Stomach smooth muscle (tissue), 2 donors: ENCODE results near the gene SLC8A3.

Experiments used
- H3K27ac ChIP-seq: one replicate; pipeline ENCODE4 v1.7.0; 2013; ENCODE audit warnings: mild to moderate bottlenecking, low read length, inconsistent platforms
- H3K27me3 ChIP-seq, 2 donors: one replicate each; pipeline ENCODE4 v1.7.0; 2013; ENCODE audit warnings: low read length in 2 of 2; ENCODE audit not compliant: insufficient read depth in 2 of 2, control insufficient read depth in 1 of 2
- H3K36me3 ChIP-seq, 2 donors: one replicate each; pipeline ENCODE4 v1.7.0; 2013; ENCODE audit warnings: low read length in 2 of 2; ENCODE audit not compliant: control insufficient read depth in 2 of 2, insufficient read depth in 2 of 2
- H3K4me1 ChIP-seq: one replicate; pipeline ENCODE4 v1.7.0; 2013; ENCODE audit warnings: low read length; ENCODE audit not compliant: control insufficient read depth, insufficient read depth
- H3K4me3 ChIP-seq, 2 donors: one replicate each; pipeline ENCODE4 v1.7.0; 2013; ENCODE audit warnings: low read length in 2 of 2
- H3K9ac ChIP-seq, 2 donors: one replicate each; pipeline ENCODE4 v1.7.0; 2013; ENCODE audit warnings: low read length in 2 of 2, mild to moderate bottlenecking in 1 of 2
- H3K9me3 ChIP-seq, 2 donors: one replicate each; pipeline ENCODE4 v1.7.0; 2013; ENCODE audit warnings: low read length in 2 of 2; ENCODE audit not compliant: control insufficient read depth in 2 of 2
- donor health status: healthy.
- donor health status: Pancreatic carcinoma.

Gene SLC8A3

DNA sequence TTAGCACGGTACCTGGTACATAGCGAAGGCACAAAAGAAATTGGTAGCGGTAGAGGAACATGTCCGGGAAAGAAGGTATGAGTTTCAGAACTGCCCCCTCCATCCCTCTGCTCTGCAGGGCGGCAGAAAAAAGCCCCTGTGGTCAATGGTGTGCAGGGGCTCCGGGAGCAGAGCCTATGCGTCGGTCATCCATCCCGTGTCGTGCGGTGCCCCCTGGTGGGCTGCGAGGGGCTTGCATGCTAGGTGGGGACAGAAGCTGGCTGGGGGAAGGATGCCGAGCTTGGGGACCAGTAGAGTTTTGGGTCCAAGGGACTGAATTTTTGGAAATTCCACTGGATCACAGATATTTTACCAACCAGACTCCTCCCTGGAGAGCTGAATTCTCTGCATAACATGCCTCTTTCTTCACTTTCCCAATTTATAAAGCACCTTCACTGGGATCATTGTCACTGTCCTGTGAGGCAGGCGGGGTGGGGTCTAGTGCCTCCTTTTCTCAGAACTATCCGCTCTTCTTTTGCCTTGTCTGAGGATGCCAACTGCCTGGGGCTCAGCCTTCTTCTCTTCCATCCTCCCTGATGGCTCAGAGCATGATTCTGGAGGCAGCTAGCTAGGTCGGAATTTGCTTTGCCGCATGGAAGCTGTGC, 160.8 kb downstream of the SLC8A3 start:
- no peak overlapping the region for H3K9ac ChIP-seq
- H3K36me3 ChIP-seq = no peaks in the 10 kb centered on the region
- peaks cover 4% of the 10 kb centered on the region in 2 donors for H3K27me3 ChIP-seq
- no peak overlapping the region for H3K27ac ChIP-seq
- no peaks in the 10 kb centered on the region for H3K9me3 ChIP-seq
- H3K4me3 ChIP-seq = no peak overlapping the region
- H3K4me1 ChIP-seq = no peaks in the 10 kb centered on the region

DNA sequence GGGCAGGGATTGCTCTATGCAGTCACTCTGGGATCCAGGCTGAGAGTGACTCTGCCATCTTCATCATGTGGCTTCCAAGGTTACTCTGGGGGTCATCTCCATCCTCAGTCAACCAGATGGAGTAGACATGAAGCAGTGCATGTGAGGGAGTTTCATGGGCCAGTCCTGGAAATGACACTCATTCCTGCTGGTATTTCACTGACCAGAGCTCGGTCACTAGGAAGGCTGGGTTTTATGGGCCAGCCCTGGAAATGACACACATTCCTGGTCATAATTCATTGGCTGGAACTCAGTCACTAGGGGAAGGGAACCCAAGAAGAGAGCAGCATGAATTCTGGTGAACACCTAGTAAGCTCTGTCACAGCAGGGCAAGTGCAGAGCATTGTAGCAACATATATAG, 164.9 kb downstream of the SLC8A3 start:
- H3K9me3 ChIP-seq = no peaks in the 10 kb centered on the region
- no peak overlapping the region for H3K27ac ChIP-seq
- no peak overlapping the region for H3K4me3 ChIP-seq
- H3K36me3 ChIP-seq = no peaks in the 10 kb centered on the region
- peaks cover 2 to 4% of the 10 kb centered on the region in 2 donors for H3K27me3 ChIP-seq
- H3K4me1 ChIP-seq = peaks cover 2% of the 10 kb centered on the region
- no peak overlapping the region for H3K9ac ChIP-seq

DNA sequence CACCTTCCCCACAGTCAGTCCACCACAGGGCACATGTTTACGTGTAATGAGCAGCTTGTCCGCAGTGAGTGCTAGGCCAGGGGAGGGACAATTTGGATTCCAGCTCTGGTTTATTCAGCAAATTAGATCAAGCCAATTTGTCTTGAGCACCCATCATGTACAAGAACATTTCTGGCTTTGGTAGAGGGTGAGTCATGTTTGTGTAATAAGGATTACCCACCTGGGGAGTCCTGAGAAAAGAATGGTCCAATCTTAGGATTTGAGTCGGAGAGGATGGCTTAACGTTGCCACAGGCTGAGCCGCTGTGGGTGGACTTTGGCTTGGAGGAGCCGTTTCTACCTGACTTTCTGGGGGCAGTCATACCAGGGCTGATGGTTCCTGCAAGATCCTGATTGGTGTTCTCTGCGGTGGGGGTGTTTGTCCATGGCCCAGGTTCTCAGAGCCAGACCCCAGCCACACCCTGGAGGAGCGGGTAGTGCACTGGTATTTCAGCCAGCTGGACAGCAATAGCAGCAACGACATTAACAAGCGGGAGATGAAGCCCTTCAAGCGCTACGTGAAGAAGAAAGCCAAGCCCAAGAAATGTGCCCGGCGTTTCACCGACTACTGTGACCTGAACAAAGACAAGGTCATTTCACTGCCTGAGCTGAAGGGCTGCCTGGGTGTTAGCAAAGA, 165.8 kb downstream of the SLC8A3 start:
- Histone ChIP-seq H3K9ac (no peak overlapping the region), H3K4me3 (no peak overlapping the region), H3K27ac (no peak overlapping the region), H3K36me3 (no peaks in the 10 kb centered on the region), H3K9me3 (no peaks in the 10 kb centered on the region), H3K4me1 (peaks cover 6% of the 10 kb centered on the region), H3K27me3 (no peaks in the 10 kb centered on the region)

DNA sequence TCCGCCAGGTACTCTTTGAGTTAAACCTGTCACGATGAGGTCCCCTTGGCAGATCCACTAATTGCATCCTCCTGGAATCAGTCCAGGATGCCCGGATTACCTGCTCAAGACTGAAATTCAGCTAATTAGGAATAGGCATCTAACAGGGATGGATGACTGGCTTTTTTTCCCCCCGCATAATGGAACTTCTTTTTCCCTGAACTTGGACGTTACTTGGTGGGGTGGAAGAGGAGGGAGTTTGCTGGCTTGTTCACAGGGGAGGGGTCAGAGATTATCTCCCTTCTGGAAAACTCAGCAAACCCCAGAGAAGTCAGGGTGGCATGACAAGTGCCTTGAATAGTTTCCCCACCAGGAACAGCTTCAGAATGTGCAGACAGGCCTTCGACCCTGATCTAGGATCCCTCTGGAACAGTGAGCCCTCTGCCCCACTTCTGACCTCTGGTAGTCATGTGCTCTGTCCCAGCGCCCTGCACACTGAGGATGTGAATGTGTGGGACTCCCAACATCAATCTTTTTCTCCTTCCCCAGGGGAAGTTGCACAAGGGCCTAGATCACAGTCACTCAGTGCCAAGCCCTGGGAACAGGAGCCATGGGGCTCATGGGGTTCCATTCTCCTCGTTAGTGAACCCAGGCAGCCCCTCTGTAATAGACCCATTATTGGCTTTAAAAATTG, 167.1 kb downstream of the SLC8A3 start:
- Histone ChIP-seq H3K36me3 (no peaks in the 10 kb centered on the region), H3K4me3 (no peak overlapping the region), H3K9ac (no peak overlapping the region), H3K27me3 (no peaks in the 10 kb centered on the region), H3K27ac (no peak overlapping the region), H3K9me3 (no peaks in the 10 kb centered on the region), H3K4me1 (peaks cover 6% of the 10 kb centered on the region)

DNA sequence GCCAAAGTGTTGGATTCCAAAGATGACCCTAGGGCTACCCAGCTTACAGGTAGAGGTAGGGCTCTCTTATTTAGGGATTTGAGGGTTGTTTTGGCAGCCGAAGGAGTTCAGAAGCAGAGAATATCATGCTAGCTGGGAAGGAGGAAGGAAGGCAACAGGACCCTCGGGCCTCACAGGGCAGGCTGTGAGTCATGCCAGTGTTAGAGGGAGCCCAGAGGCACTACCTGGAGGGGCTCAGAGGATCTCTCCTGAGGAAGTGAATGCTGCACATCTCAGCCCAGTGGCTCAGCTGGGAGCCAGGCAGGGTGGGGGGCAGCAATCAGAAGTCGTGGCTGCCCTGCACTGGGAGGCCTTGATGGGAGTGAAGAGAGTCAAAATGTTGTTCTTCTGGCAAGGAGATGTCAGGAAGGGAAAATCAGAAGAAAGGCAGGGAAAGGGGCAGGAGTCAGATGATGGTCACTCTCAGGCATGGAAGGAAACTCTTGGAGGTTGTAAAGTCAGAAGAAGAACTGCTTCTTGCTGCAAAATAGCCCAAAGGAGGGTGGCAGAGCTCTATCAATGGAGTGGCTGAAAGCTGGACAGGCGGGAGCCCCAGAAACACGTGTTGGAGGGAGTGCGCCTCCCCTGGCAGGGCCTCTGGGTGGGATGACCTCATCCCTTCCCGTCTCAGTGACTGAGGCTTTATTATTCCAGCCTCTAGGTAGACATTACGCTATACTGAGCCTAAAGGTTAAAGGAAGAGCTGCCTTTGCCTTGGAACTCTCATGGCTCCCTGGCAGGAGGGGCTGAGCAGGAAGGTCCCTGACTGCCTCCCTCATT, 168.2 kb downstream of the SLC8A3 start:
- H3K4me1 ChIP-seq = peaks cover 6% of the 10 kb centered on the region
- H3K27ac ChIP-seq = no peak overlapping the region
- no peak overlapping the region for H3K4me3 ChIP-seq
- H3K9me3 ChIP-seq = no peaks in the 10 kb centered on the region
- H3K36me3 ChIP-seq = no peaks in the 10 kb centered on the region
- no peak overlapping the region for H3K9ac ChIP-seq
- no peaks in the 10 kb centered on the region for H3K27me3 ChIP-seq

DNA sequence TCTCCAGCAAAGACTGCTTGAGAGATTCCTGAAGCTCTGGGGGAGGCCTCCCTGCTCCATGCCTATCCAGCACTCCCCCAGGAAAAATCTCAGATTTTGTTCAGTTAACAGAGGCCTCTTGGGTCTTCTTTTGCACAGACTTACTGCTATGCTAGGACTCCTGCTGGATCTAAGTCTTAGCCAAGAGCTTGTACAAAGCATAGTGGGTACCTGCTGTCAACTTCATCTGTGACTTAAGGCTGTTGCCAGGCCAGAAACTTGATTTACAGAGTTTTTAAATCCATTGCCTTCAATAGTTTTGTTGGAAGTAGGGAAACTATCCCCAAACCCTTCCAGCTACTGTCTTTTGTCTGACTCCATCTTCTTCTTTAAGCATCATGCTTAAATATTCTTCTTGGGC, 169.1 kb downstream of the SLC8A3 start:
- Histone ChIP-seq H3K36me3 (no peaks in the 10 kb centered on the region), H3K27ac (no peak overlapping the region), H3K4me3 (no peak overlapping the region), H3K9me3 (no peaks in the 10 kb centered on the region), H3K27me3 (no peaks in the 10 kb centered on the region), H3K4me1 (peaks cover 6% of the 10 kb centered on the region), H3K9ac (no peak overlapping the region)

DNA sequence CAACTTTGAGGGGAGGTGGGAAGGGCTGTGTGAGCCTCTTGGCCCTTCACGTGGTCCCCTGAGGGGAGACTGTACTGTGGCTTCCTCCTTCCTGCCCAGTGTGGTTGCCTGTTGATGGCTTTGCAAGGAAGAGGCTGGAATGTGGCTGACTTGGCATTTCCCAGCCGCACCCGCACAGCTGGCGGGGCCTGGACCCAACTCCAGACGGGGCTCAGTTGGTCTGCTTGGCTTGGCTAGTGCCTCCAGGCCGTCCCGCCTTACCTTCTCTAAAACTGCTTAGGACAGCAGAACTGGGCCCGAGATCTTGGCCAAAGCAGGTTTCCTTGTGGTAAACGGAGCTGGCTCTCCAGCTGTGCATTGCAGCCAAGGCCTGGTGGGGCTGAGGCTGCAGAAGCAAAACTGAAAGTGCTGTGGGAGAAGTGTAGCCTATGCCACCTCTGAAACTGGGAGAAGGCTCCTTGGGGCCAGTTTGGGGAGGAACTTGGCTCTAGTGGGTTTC, 170.0 kb downstream of the SLC8A3 start:
- H3K4me3 ChIP-seq = peak overlapping the region in 1 of 2 donors; percentile 52
- no peaks in the 10 kb centered on the region for H3K36me3 ChIP-seq
- peaks cover 6% of the 10 kb centered on the region for H3K4me1 ChIP-seq
- no peak overlapping the region for H3K27ac ChIP-seq
- no peak overlapping the region for H3K9ac ChIP-seq
- no peaks in the 10 kb centered on the region for H3K27me3 ChIP-seq
- H3K9me3 ChIP-seq = no peaks in the 10 kb centered on the region

DNA sequence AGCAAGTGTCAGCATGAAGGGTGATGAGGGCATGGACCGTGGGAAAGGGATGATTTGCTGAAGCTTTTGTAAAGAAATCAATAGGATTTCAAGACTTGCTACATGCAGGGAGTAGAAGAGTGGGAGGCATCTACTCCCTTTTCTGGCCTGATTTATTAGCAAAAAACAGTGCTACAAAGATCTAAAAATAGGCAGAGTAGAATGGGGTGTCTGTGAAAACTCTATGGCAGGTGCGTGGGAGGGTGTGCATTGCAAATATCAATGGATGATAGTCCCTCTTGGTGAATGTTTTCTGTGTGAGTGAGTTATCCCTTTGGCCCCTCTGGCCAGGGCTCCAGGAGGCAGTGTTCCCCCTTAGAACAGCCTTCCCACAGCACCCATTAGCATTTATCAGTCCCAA, 170.5 kb downstream of the SLC8A3 start:
- H3K4me3 ChIP-seq = no peak overlapping the region
- H3K27ac ChIP-seq = no peak overlapping the region
- H3K4me1 ChIP-seq = peaks cover 6% of the 10 kb centered on the region
- H3K9me3 ChIP-seq = no peaks in the 10 kb centered on the region
- no peak overlapping the region for H3K9ac ChIP-seq
- H3K27me3 ChIP-seq = no peaks in the 10 kb centered on the region
- no peaks in the 10 kb centered on the region for H3K36me3 ChIP-seq

DNA sequence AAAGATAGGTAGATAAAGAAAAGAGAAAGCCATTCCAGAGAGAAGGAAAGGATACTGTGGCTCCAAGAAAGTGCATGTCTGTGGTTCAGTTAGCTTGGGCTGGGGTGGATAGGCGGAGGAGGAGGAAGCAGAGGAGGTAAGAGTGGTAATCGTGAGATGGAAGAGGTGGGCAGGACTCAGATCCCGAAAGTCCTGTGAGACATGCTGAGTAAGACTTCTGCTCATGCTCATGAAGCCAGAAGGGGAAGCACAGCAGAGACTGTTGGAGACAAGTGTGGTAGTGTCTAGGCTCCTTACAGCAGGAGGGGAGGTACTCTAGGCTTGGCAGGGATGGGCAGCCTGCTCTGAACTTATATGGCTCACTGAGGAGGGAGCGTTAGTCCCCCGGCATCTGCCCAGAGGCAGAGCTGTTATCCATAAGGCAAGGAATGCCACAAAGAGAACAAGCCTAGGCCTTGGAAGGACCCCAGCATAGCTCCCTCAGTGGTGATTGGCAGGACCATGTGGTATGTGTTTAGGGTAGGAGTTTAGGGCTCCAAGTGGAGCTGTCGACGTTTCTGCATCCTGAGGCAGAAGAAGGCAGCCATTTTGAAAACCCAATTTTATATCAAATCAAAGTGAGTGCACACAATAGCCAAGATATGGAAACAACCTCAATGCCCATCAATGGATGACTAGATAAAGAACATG, 174.2 kb downstream of the SLC8A3 start:
- H3K4me1 ChIP-seq = peaks cover 6% of the 10 kb centered on the region
- no peak overlapping the region for H3K9ac ChIP-seq
- no peak overlapping the region for H3K4me3 ChIP-seq
- H3K27me3 ChIP-seq = no peaks in the 10 kb centered on the region
- H3K9me3 ChIP-seq = no peaks in the 10 kb centered on the region
- no peaks in the 10 kb centered on the region for H3K36me3 ChIP-seq
- no peak overlapping the region for H3K27ac ChIP-seq

DNA sequence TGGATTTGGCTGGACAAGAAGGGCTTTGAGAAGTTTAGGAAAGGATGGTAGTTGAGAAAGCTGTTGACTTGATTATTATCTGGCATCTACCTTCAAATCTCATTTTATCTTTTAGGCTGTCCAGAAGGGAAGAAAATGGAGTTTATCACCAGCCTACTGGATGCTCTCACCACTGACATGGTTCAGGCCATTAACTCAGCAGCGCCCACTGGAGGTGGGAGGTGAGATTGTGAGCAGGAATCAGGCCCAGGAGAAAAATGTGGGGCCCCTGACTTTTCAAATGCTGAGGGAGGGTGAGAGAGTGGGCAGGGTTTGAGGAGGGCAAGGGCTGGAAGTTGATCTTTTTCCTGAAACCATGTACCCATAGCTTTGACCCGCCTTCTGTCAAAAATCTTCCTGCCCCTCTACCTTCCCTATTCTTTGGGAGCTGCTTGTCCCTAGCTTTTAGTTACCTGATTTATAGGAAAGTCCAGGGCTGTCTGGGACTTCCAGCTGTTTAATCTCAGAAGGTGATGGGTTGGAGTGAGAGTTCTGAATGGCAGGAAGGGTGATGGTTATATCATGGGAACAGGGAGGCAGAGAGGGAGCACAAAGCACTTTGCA, 175.4 kb downstream of the SLC8A3 start:
- no peaks in the 10 kb centered on the region for H3K9me3 ChIP-seq
- peaks cover 5% of the 10 kb centered on the region for H3K4me1 ChIP-seq
- no peaks in the 10 kb centered on the region for H3K36me3 ChIP-seq
- H3K4me3 ChIP-seq = no peak overlapping the region
- H3K27ac ChIP-seq = no peak overlapping the region
- no peak overlapping the region for H3K9ac ChIP-seq
- H3K27me3 ChIP-seq = no peaks in the 10 kb centered on the region
